ENCODE results near the gene AMZ1.

- TF ChIP-seq GATA2 (IDR thresholded peaks at IDR 0.05; ENCODE audit: low read depth, low read length) (no peak), GATA3 (IDR thresholded peaks at IDR 0.05; ENCODE audit: low read depth, low read length) (no peak)
These were observed 20.2 kb upstream of the AMZ1 start for GRCh38 chr7:2667843-2668242.

Measured in SH-SY5Y (cell line).